Esophagus (tissue), 2 donors: ENCODE measurements around the gene PPFIBP1. TPM values are rescaled to one million over a fixed set of nuclear protein-coding genes. Genes with fewer than 3 reads are reported as not detected.

Source experiments
- H3K27ac ChIP-seq, 2 donors: one replicate each; pipeline ENCODE4 v1.5.1; 2013; ENCODE audit warnings: low read depth in 2 of 2, mild to moderate bottlenecking in 2 of 2, inconsistent platforms in 1 of 2, low read length in 1 of 2, moderate library complexity in 1 of 2
- H3K27me3 ChIP-seq, 2 donors: one replicate each; pipeline ENCODE4 v1.6.1; 2013; ENCODE audit warnings: low read length in 2 of 2, control low read depth in 1 of 2, mild to moderate bottlenecking in 1 of 2; ENCODE audit not compliant: insufficient read depth in 2 of 2, control insufficient read depth in 1 of 2
- H3K36me3 ChIP-seq, 2 donors: one replicate each; pipeline ENCODE4 v1.6.1; 2013; ENCODE audit warnings: low read length in 1 of 2; ENCODE audit not compliant: control insufficient read depth in 2 of 2, insufficient read depth in 2 of 2
- H3K4me1 ChIP-seq, 2 donors: one replicate each; pipeline ENCODE4 v1.6.1; 2013; ENCODE audit warnings: low read length in 1 of 2; ENCODE audit not compliant: control insufficient read depth in 2 of 2, insufficient read depth in 2 of 2
- H3K4me3 ChIP-seq, 2 donors: one replicate each; pipeline ENCODE4 v1.5.1; 2013; ENCODE audit warnings: low read length in 2 of 2, mild to moderate bottlenecking in 2 of 2, low read depth in 1 of 2, moderate library complexity in 1 of 2
- H3K9me3 ChIP-seq, 2 donors: one replicate each; pipeline ENCODE4 v1.6.1; 2013; ENCODE audit warnings: mild to moderate bottlenecking in 2 of 2, low read depth in 1 of 2, low read length in 1 of 2, moderate library complexity in 1 of 2; ENCODE audit not compliant: control insufficient read depth in 2 of 2, insufficient read depth in 1 of 2
- WGBS, 2 donors: extraction: QIAGEN DNeasy Blood & Tissue Kit; methylation state at CpG; one replicate each; pipeline ENCODE4 v1.1.7; 2013; 5-methylcytosine and 5-hydroxymethylcytosine counted together
- polyA plus RNA-seq, 2 donors: library from polyadenylated mRNA; stranded (reverse); fragments of 200-250 nt; gene quantifications; one replicate each; pipeline ENCODE4 v1.2.3, GENCODE V29; 2013
- donor health status: healthy with polysubstance abuse.
- donor health status: Bipolar disorder and iron deficiency.

Gene PPFIBP1
- polyA plus RNA-seq, 2 donors = 12.0 to 13.4 TPM

- no peaks in the 10 kb centered on the region for H3K27me3 ChIP-seq
- H3K9me3 ChIP-seq = no peaks in the 10 kb centered on the region
- WGBS, 2 donors = 78 to 82% methylated on average over 4 of the region's 4 CpGs
- H3K4me3 ChIP-seq = no peak overlapping the region
- H3K4me1 ChIP-seq = no peaks in the 10 kb centered on the region
- H3K36me3 ChIP-seq = no peaks in the 10 kb centered on the region
- H3K27ac ChIP-seq = no peak overlapping the region
Measured at GRCh38 chr12:27498149-27498548, 25.9 kb upstream of the PPFIBP1 start.

- WGBS, 2 donors = 81 to 82% methylated on average over 5 of the region's 5 CpGs
- Histone ChIP-seq H3K27ac (no peak overlapping the region), H3K27me3 (no peaks in the 10 kb centered on the region), H3K4me3 (no peak overlapping the region), H3K36me3 (no peaks in the 10 kb centered on the region), H3K4me1 (no peaks in the 10 kb centered on the region), H3K9me3 (no peaks in the 10 kb centered on the region)
Measured at GRCh38 chr12:27498761-27499160, 25.2 kb upstream of the PPFIBP1 start.

- H3K27ac ChIP-seq = no peak overlapping the region
- H3K9me3 ChIP-seq = no peaks in the 10 kb centered on the region
- H3K4me1 ChIP-seq = no peaks in the 10 kb centered on the region
- 90 to 91% methylated on average over 3 of the region's 3 CpGs for WGBS, 2 donors
- no peak overlapping the region for H3K4me3 ChIP-seq
- H3K36me3 ChIP-seq = no peaks in the 10 kb centered on the region
- H3K27me3 ChIP-seq = no peaks in the 10 kb centered on the region
Measured at GRCh38 chr12:27499377-27499776, 24.6 kb upstream of the PPFIBP1 start.

- Histone ChIP-seq H3K9me3 (no peaks in the 10 kb centered on the region), H3K27me3 (no peaks in the 10 kb centered on the region), H3K4me3 (no peak overlapping the region), H3K4me1 (no peaks in the 10 kb centered on the region), H3K36me3 (no peaks in the 10 kb centered on the region), H3K27ac (no peak overlapping the region)
- WGBS, 2 donors = 53 to 56% methylated on average over 3 of the region's 3 CpGs
Measured at GRCh38 chr12:27500546-27500945, 23.5 kb upstream of the PPFIBP1 start.

- Histone ChIP-seq H3K4me3 (no peak overlapping the region), H3K36me3 (no peaks in the 10 kb centered on the region), H3K4me1 (no peaks in the 10 kb centered on the region), H3K27me3 (no peaks in the 10 kb centered on the region), H3K9me3 (no peaks in the 10 kb centered on the region), H3K27ac (no peak overlapping the region)
- 85 to 88% methylated on average over 6 of the region's 6 CpGs for WGBS, 2 donors
Measured at GRCh38 chr12:27502021-27502435, 22.0 kb upstream of the PPFIBP1 start.

- H3K4me3 ChIP-seq = no peak overlapping the region
- 91 to 92% methylated on average over 2 of the region's 2 CpGs for WGBS, 2 donors
- H3K9me3 ChIP-seq = no peaks in the 10 kb centered on the region
- H3K4me1 ChIP-seq = no peaks in the 10 kb centered on the region
- no peaks in the 10 kb centered on the region for H3K27me3 ChIP-seq
- H3K27ac ChIP-seq = no peak overlapping the region
- no peaks in the 10 kb centered on the region for H3K36me3 ChIP-seq
Measured at GRCh38 chr12:27504507-27504906, 19.5 kb upstream of the PPFIBP1 start.

- no peak overlapping the region for H3K4me3 ChIP-seq
- no peaks in the 10 kb centered on the region for H3K4me1 ChIP-seq
- WGBS, 2 donors = 77 to 86% methylated on average over 2 of the region's 2 CpGs
- H3K9me3 ChIP-seq = no peaks in the 10 kb centered on the region
- H3K27me3 ChIP-seq = no peaks in the 10 kb centered on the region
- no peaks in the 10 kb centered on the region for H3K36me3 ChIP-seq
- no peak overlapping the region for H3K27ac ChIP-seq
Measured at GRCh38 chr12:27505109-27505508, 18.9 kb upstream of the PPFIBP1 start.

GRCh38 chr12:27505761-27506160 is 18.2 kb upstream of the PPFIBP1 start:
- Histone ChIP-seq H3K9me3 (no peaks in the 10 kb centered on the region), H3K27me3 (no peaks in the 10 kb centered on the region), H3K27ac (no peak overlapping the region), H3K36me3 (no peaks in the 10 kb centered on the region), H3K4me3 (no peak overlapping the region), H3K4me1 (no peaks in the 10 kb centered on the region)

GRCh38 chr12:27506645-27507189 is 17.3 kb upstream of the PPFIBP1 start:
- H3K27me3 ChIP-seq = no peaks in the 10 kb centered on the region
- no peaks in the 10 kb centered on the region for H3K36me3 ChIP-seq
- no peak overlapping the region for H3K27ac ChIP-seq
- no peak overlapping the region for H3K4me3 ChIP-seq
- no peaks in the 10 kb centered on the region for H3K4me1 ChIP-seq
- H3K9me3 ChIP-seq = no peaks in the 10 kb centered on the region
- WGBS, 2 donors = 98 to 100% methylated on average over 2 of the region's 2 CpGs

- H3K27me3 ChIP-seq = no peaks in the 10 kb centered on the region
- no peak overlapping the region for H3K4me3 ChIP-seq
- 79 to 86% methylated on average over 5 of the region's 5 CpGs for WGBS, 2 donors
- H3K27ac ChIP-seq = no peak overlapping the region
- no peaks in the 10 kb centered on the region for H3K4me1 ChIP-seq
- H3K36me3 ChIP-seq = no peaks in the 10 kb centered on the region
- H3K9me3 ChIP-seq = no peaks in the 10 kb centered on the region
Measured at GRCh38 chr12:27508736-27509431, 15.1 kb upstream of the PPFIBP1 start.
